AG04449 (cell line): ENCODE data around the gene NTRK2.

Experiments used
- CTCF ChIA-PET: fragments of 350-600 bp; formaldehyde crosslinking; extraction: SDS; loops from one replicate; lab custom pipeline; 2021; ENCODE audit warnings: antibody characterized with exemption; lab: Yijun Ruan, JAX
- POLR2A ChIA-PET: fragments of 400-600, 350-600 bp; formaldehyde crosslinking; extraction: SDS; loops from one replicate; lab custom pipeline; 2020; ENCODE audit warnings: antibody characterized with exemption, inconsistent platforms; lab: Yijun Ruan, JAX
- DNase-seq: peaks from one replicate; pipeline ENCODE4 v3.0.0-alpha.2; 2010; ENCODE audit warnings: low read depth, low spot score
- H3K4me3 ChIP-seq: 2 replicates; pipeline ENCODE4 v1.5.1; 2011; ENCODE audit warnings: low read depth, mild to moderate bottlenecking, control low read depth, low read length
- TF ChIP-seq, protein P1 (sequence below): IDR thresholded peaks from one replicate; pipeline ENCODE4 v1.5.1; 2011; ENCODE audit warnings: mild to moderate bottlenecking, moderate library complexity, low read length, control low read depth, inconsistent platforms; ENCODE audit not compliant: insufficient read depth; ENCODE audit errors: missing control alignments

NTRK2 gene

DNA sequence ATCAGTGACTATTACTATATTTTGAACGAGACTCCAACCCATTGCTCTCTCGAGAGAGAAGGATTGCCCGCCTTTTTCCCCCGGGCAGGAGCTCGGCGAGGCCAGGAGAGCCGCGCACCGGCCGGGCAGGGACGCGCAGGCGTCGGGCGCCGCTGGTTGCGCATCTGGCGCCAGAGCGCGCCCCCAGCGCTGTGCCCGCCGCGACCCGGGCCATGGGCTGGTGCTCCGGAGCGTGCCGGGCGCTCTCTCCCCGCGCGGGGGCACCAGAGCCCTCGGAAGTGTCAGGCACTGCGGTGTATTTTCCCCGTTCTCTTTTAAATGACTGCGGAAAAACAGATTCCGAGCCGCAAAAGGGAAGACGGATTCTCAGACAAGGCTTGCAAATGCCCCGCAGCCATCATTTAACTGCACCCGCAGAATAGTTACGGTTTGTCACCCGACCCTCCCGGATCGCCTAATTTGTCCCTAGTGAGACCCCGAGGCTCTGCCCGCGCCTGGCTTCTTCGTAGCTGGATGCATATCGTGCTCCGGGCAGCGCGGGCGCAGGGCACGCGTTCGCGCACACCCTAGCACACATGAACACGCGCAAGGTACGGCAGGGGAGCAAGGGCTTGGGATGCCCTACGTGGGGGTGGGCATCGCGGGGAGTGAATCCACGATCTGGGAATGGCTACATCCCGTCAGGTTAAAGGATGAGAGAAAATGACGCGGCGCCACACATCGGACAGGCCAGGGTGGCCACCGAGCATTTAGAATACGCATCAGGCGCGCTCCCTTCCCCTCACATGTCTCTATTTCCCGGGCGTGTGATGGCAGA lies 1.1 kb upstream of the NTRK2 start:
- H3K4me3 ChIP-seq = peak overlapping the region; percentile 55
- TF ChIP-seq, protein P1, sequence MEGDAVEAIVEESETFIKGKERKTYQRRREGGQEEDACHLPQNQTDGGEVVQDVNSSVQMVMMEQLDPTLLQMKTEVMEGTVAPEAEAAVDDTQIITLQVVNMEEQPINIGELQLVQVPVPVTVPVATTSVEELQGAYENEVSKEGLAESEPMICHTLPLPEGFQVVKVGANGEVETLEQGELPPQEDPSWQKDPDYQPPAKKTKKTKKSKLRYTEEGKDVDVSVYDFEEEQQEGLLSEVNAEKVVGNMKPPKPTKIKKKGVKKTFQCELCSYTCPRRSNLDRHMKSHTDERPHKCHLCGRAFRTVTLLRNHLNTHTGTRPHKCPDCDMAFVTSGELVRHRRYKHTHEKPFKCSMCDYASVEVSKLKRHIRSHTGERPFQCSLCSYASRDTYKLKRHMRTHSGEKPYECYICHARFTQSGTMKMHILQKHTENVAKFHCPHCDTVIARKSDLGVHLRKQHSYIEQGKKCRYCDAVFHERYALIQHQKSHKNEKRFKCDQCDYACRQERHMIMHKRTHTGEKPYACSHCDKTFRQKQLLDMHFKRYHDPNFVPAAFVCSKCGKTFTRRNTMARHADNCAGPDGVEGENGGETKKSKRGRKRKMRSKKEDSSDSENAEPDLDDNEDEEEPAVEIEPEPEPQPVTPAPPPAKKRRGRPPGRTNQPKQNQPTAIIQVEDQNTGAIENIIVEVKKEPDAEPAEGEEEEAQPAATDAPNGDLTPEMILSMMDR = peak; percentile 73
- no peak for DNase-seq
- CTCF ChIA-PET = interaction anchor here (1.0 to 2.7 kb wide), 6 partner anchors 92 to 942 kb away, joined by 3 to 14 read pairs (median 4); no protein-coding TSS in a partner anchor
- POLR2A ChIA-PET = no interaction called here

DNA sequence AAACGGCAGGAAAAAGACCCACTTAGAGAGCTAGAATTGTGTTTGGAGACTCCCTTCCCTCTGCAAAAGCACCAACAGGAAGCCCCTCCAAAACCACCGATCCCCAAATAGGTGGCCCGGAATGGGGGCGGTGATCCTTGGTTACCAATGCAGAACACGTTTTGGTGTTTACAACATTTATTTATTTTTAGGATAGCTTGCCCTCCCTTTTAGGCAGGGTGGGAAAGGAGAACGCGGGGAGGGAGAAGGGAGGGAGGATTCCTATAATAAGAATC lies 579 bp upstream of the NTRK2 start:
- H3K4me3 ChIP-seq = peak overlapping the region; percentile 55
- TF ChIP-seq, protein P1 = no peak
- ChIA-PET CTCF (interaction anchor here (1.0 to 2.7 kb wide), 6 partner anchors 92 to 941 kb away, joined by 3 to 14 read pairs (median 4); no protein-coding TSS in a partner anchor), POLR2A (no interaction called here)
- DNase-seq = no peak

DNA sequence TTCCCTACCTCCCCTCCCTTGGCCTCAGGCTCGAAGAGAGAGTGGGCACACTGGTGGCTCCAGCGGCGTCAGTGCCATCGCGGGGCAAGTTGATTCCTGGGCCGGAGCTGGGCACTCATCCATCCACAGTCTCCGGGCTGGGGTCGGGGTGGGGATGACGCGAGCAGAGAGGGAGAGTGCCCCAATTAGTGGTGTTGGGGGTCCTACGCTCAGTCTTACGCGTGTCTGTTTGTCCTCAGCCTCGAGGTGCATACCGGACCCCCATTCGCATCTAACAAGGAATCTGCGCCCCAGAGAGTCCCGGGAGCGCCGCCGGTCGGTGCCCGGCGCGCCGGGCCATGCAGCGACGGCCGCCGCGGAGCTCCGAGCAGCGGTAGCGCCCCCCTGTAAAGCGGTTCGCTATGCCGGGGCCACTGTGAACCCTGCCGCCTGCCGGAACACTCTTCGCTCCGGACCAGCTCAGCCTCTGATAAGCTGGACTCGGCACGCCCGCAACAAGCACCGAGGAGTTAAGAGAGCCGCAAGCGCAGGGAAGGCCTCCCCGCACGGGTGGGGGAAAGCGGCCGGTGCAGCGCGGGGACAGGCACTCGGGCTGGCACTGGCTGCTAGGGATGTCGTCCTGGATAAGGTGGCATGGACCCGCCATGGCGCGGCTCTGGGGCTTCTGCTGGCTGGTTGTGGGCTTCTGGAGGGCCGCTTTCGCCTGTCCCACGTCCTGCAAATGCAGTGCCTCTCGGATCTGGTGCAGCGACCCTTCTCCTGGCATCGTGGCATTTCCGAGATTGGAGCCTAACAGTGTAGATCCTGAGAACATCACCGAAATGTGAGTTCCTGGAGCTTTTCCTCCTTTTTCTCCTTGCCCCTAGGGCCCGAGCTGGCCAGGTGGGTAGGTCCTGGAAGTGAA lies 861 bp downstream of the NTRK2 start:
- CTCF ChIA-PET = interaction anchor here (0.7 to 1.7 kb wide), 2 partner anchors 27 to 588 kb away, joined by 3 to 4 read pairs; no protein-coding TSS in a partner anchor
- H3K4me3 ChIP-seq = peak overlapping the region; percentile 55
- POLR2A ChIA-PET = no interaction called here
- DNase-seq = no peak
- TF ChIP-seq, protein P1 = no peak

DNA sequence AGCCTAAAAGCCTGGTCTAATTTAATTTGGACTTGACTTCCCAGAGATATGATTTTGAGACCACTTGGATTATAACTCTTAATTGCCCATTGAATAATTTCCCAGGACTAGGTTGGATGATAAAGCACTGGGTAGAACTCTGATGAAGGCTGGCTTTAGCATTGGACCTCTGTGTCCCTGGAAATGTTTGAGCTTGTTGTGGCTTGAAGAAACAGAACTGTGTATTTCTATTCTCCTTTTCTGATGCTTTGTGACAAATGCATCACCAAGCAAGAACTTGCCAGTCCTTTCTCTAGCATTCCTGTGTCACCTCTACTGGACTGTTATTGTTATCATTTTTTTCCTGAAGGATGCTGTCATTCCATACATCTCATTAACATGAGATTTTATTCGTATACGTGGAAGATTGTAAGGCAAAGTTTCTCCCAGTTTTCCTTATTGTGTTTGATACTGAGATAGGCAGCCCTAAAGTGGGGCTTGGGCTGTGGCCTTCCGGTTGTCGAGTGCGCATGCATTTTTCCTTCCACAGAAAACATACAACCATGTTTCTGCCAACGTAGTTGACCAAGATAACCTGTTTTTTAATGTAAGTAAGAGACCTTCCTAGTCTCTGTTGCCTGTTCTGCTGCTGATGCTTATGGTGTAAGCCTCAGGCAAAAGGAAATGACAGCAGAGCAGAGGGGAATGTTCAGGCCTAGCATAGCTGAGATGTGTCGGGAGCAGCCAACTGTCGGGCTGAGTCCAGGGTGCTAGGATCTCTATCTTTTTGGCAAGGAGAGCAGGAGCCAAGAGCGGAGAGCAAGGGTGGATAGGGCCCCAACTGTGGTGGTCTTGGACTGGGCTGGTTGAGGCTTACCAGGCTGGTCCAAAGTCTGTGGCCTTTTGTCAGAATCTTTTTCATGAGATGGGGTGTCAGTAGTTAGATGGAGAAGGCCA lies 2.3 kb downstream of the NTRK2 start:
- no peak overlapping the region for H3K4me3 ChIP-seq
- DNase-seq = no peak
- POLR2A ChIA-PET = no interaction called here
- TF ChIP-seq, protein P1 = no peak
- CTCF ChIA-PET = interaction anchor here (0.7 to 1.7 kb wide), 4 partner anchors 26 to 878 kb away, joined by 3 to 4 read pairs (median 4); no protein-coding TSS in a partner anchor

DNA sequence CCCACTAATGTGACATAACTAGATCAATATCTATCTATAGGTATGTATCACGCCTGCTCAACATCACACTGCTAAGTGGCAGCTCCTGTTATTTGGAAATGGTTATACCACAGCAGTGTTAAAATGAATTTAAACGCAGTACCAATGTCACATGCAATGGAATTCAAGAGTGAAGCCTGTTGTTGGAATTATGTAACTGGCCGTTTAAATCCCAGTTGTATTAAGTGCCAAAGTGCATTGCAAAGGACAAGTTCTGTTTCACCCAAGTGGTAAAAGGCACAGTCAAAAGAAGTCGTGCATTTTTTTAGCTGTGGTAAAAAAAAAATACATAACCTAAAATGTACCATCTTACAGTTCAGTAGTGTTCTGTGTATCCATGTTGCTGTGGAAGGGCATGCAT lies 4.3 kb downstream of the NTRK2 start:
- DNase-seq = no peak
- H3K4me3 ChIP-seq = no peak overlapping the region
- ChIA-PET POLR2A (no interaction called here), CTCF (interaction anchor here (1.8 kb wide), 1 partner anchor 24 kb away, joined by 5 read pairs; no protein-coding TSS in a partner anchor)
- TF ChIP-seq, protein P1 = no peak
